Gastroesophageal sphincter (tissue), 4 donors: ENCODE measurements around the gene MPZL1. TPM values are rescaled to one million over a fixed set of nuclear protein-coding genes. Genes with fewer than 3 reads are reported as not detected.

Experiments used
- ATAC-seq: fragments of 150-250 bp; one replicate; pipeline ENCODE4 v1.9.1; 2016; ENCODE audit warnings: mild to moderate bottlenecking, moderate library complexity
- H3K27ac ChIP-seq, 4 donors: fragments of 200-600 bp; sonication (generic) in 3 of 4; 1 replicate in 3 of 4; 2 replicates in 1 of 4; pipeline ENCODE4 v1.5.1; 2016 to 2019
- H3K27me3 ChIP-seq: fragments of 200-600 bp; sonication (generic); one replicate; pipeline ENCODE4 v1.5.1; 2019
- H3K36me3 ChIP-seq, 2 donors: fragments of 200-600 bp; sonication (generic); one replicate each; pipeline ENCODE4 v1.5.1; 2019; ENCODE audit warnings: control low read depth in 1 of 2
- H3K4me1 ChIP-seq, 3 donors: fragments of 200-600 bp; sonication (generic); 1 replicate in 2 of 3; 2 replicates in 1 of 3; pipeline ENCODE4 v1.5.1; 2016 to 2019; ENCODE audit warnings: control low read depth in 2 of 3
- H3K4me3 ChIP-seq, 2 donors: fragments of 200-600 bp; sonication (generic); one replicate each; pipeline ENCODE4 v1.5.1; 2019; ENCODE audit warnings: mild to moderate bottlenecking in 1 of 2, moderate library complexity in 1 of 2
- H3K9me3 ChIP-seq, 3 donors: fragments of 200-600 bp; sonication (generic); one replicate each; pipeline ENCODE4 v1.5.1; 2017 to 2019; ENCODE audit warnings: control low read depth in 2 of 3
- CTCF ChIP-seq, 4 experiments: fragments of 200-600 bp in 2 of 4; fragments of 450-650 bp in 2 of 4; sonication (generic) in 1 of 4; IDR thresholded peaks; one replicate each; pipeline ENCODE4 v1.5.1; 2017 to 2019; ENCODE audit warnings: antibody characterized with exemption in 4 of 4, mild to moderate bottlenecking in 2 of 4, moderate library complexity in 2 of 4
- EP300 ChIP-seq: sonication (generic); formaldehyde crosslinking; IDR thresholded peaks from one replicate; pipeline ENCODE4 v1.6.1; 2017; ENCODE audit warnings: antibody characterized with exemption, mild to moderate bottlenecking
- POLR2A ChIP-seq, 2 donors: fragments of 450-650 bp; IDR thresholded peaks; one replicate each; pipeline ENCODE4 v1.6.1; 2017; ENCODE audit warnings: antibody characterized with exemption in 2 of 2, mild to moderate bottlenecking in 2 of 2, moderate library complexity in 1 of 2
- POLR2AphosphoS5 ChIP-seq: sonication (generic); formaldehyde crosslinking; IDR thresholded peaks from one replicate; pipeline ENCODE4 v1.6.1; 2017; ENCODE audit warnings: antibody characterized with exemption
- WGBS, 2 donors: methylation state at CpG; one replicate each; pipeline ENCODE4 v1.1.5; 2018; ENCODE audit warnings: low coverage in 1 of 2; 5-methylcytosine and 5-hydroxymethylcytosine counted together
- total RNA-seq, 4 donors: library from RNA; depleted of rRNA; stranded (reverse); fragments of >200 nt; gene quantifications; one replicate each; pipeline ENCODE4 v1.1.0, GENCODE V29; 2016

Gene MPZL1
- total RNA-seq, 4 donors from 2014 or later = 83.7 to 127 (median 95.8) TPM

- Histone ChIP-seq H3K4me1 (peaks cover 0 to 39% (median 1%) of the 10 kb centered on the region in 3 donors), H3K36me3 (peaks cover 0 to 17% of the 10 kb centered on the region in 2 donors), H3K4me3 (no peak overlapping the region), H3K27me3 (no peaks in the 10 kb centered on the region), H3K9me3 (no peaks in the 10 kb centered on the region), H3K27ac (no peak overlapping the region)
- 82 to 91% methylated on average over 4 to 8 of the region's 8 CpGs for WGBS, 2 donors
- TF ChIP-seq POLR2AphosphoS5 = no peak
- TF ChIP-seq CTCF (IDR thresholded peaks at IDR 0.05) = no peak
- TF ChIP-seq POLR2A (IDR thresholded peaks at IDR 0.05) = no peak
- TF ChIP-seq EP300 = no peak
- no peak for ATAC-seq
These were observed 7.1 kb downstream of the MPZL1 start for GRCh38 chr1:167728818-167729410.

GRCh38 chr1:167734227-167734626, 12.4 kb downstream of the MPZL1 start:
- Histone ChIP-seq H3K27ac (no peak overlapping the region), H3K4me3 (no peak overlapping the region), H3K4me1 (peaks cover 0 to 15% (median 0%) of the 10 kb centered on the region in 3 donors), H3K27me3 (no peaks in the 10 kb centered on the region), H3K36me3 (peaks cover 0 to 17% of the 10 kb centered on the region in 2 donors), H3K9me3 (no peaks in the 10 kb centered on the region)
- ATAC-seq = no peak
- WGBS, 2 donors = 80 to 100% methylated on average over 1 to 3 of the region's 4 CpGs
- TF ChIP-seq POLR2AphosphoS5 (no peak), POLR2A (IDR thresholded peaks at IDR 0.05) (no peak), CTCF (IDR thresholded peaks at IDR 0.05) (no peak), EP300 (no peak)

GRCh38 chr1:167734841-167735240, 13.1 kb downstream of the MPZL1 start:
- 93 to 100% methylated on average over 1 of the region's 1 CpG for WGBS, 2 donors
- TF ChIP-seq EP300 = no peak
- no peak for TF ChIP-seq POLR2AphosphoS5
- no peak for TF ChIP-seq POLR2A (IDR thresholded peaks at IDR 0.05)
- no peak for TF ChIP-seq CTCF (IDR thresholded peaks at IDR 0.05)
- Histone ChIP-seq H3K9me3 (no peaks in the 10 kb centered on the region), H3K27me3 (no peaks in the 10 kb centered on the region), H3K36me3 (peaks cover 0 to 17% of the 10 kb centered on the region in 2 donors), H3K4me3 (no peak overlapping the region), H3K27ac (no peak overlapping the region), H3K4me1 (peaks cover 0 to 15% (median 4%) of the 10 kb centered on the region in 3 donors)
- no peak for ATAC-seq

- no peak for ATAC-seq
- 57 to 63% methylated on average over 4 of the region's 4 CpGs for WGBS, 2 donors
- H3K9me3 ChIP-seq = no peaks in the 10 kb centered on the region
These were observed 15.4 kb downstream of the MPZL1 start for GRCh38 chr1:167737169-167737568.

More at GRCh38 chr1:167737169-167737568, 15.4 kb downstream of the MPZL1 start:
- Histone ChIP-seq H3K36me3 (no peaks in the 10 kb centered on the region), H3K27ac (no peak overlapping the region), H3K27me3 (no peaks in the 10 kb centered on the region), H3K4me3 (no peak overlapping the region), H3K4me1 (peaks cover 0 to 15% (median 4%) of the 10 kb centered on the region in 3 donors)
- TF ChIP-seq POLR2A (IDR thresholded peaks at IDR 0.05) = no peak
- TF ChIP-seq POLR2AphosphoS5 = no peak
- TF ChIP-seq CTCF (IDR thresholded peaks at IDR 0.05) = no peak
- no peak for TF ChIP-seq EP300
